ENCODE measurements around the gene PTGR3.
A peak's percentile ranks its signal among the peaks of the same experiment; 100 is the strongest.

Gene PTGR3

GRCh38 chr18:75209129-75209950 is at the start of gene PTGR3:
PTGR3 (minus strand) TSS chr18:75209139; CDS start chr18:75209058, 81 bp downstream.
- peak; percentile 86 for DNase-seq (ENCODE audit: low spot score)

GRCh38 chr18:75257605-75258004 is 48.7 kb upstream of the PTGR3 start:
- no peak for DNase-seq (ENCODE audit: low spot score)

GRCh38 chr18:75256376-75256775 is 47.4 kb upstream of the PTGR3 start:
- no peak for DNase-seq (ENCODE audit: low spot score)

GRCh38 chr18:75255094-75255493 is 46.2 kb upstream of the PTGR3 start:
- no peak for DNase-seq (ENCODE audit: low spot score)

- no peak for DNase-seq (ENCODE audit: low spot score)
These were observed 44.8 kb upstream of the PTGR3 start for GRCh38 chr18:75253784-75254183.

GRCh38 chr18:75253043-75253442 is 44.1 kb upstream of the PTGR3 start:
- no peak for DNase-seq (ENCODE audit: low spot score)

- no peak for DNase-seq (ENCODE audit: low spot score)
These were observed 43.2 kb upstream of the PTGR3 start for GRCh38 chr18:75252136-75252535.

GRCh38 chr18:75251466-75251865 is 42.5 kb upstream of the PTGR3 start:
- no peak for DNase-seq (ENCODE audit: low spot score)

GRCh38 chr18:75250471-75250821 is 41.5 kb upstream of the PTGR3 start:
- no peak for DNase-seq (ENCODE audit: low spot score)

GRCh38 chr18:75249672-75250470 is 40.9 kb upstream of the PTGR3 start:
- DNase-seq (ENCODE audit: low spot score) = no peak

GRCh38 chr18:75249175-75249518 is 40.2 kb upstream of the PTGR3 start:
- DNase-seq (ENCODE audit: low spot score) = no peak

GRCh38 chr18:75248426-75249174 is 39.7 kb upstream of the PTGR3 start:
- DNase-seq (ENCODE audit: low spot score) = peak; percentile 5

GRCh38 chr18:75247611-75248421 is 38.9 kb upstream of the PTGR3 start:
- peak; percentile 70 for DNase-seq (ENCODE audit: low spot score)

- peak; percentile 12 for DNase-seq (ENCODE audit: low spot score)
These were observed 38.0 kb upstream of the PTGR3 start for GRCh38 chr18:75246721-75247610.

GRCh38 chr18:75244351-75245313 is 35.7 kb upstream of the PTGR3 start:
- DNase-seq (ENCODE audit: low spot score) = peak; percentile 61

- DNase-seq (ENCODE audit: low spot score) = no peak
These were observed 32.8 kb upstream of the PTGR3 start for GRCh38 chr18:75241705-75242104.

- no peak for DNase-seq (ENCODE audit: low spot score)
These were observed 31.5 kb upstream of the PTGR3 start for GRCh38 chr18:75240433-75240832.

- DNase-seq (ENCODE audit: low spot score) = no peak
These were observed 29.8 kb upstream of the PTGR3 start for GRCh38 chr18:75238786-75239185.

- DNase-seq (ENCODE audit: low spot score) = no peak
These were observed 29.2 kb upstream of the PTGR3 start for GRCh38 chr18:75238100-75238499.

GRCh38 chr18:75235896-75236295 is 27.0 kb upstream of the PTGR3 start:
- no peak for DNase-seq (ENCODE audit: low spot score)
